Activated B cell treated with CpG ODN at 0.5 μM for 24 hours (primary cell): ENCODE measurements around the gene LEFTY2. TPM values are rescaled to one million over a fixed set of nuclear protein-coding genes. Genes with fewer than 3 reads are reported as not detected.

Experiments used
- ATAC-seq: fragments of 200-7000 bp; cut with Tn5 transposase; one replicate; pipeline ENCODE4 v1.10.0; 2021; ENCODE audit warnings: low read depth, mild to moderate bottlenecking, moderate library complexity
- CTCF ChIA-PET: fragments of 350-600 bp; sonication (Branson Sonifier 250); formaldehyde crosslinking; loops from one replicate; lab custom pipeline; 2021; ENCODE audit warnings: antibody characterized with exemption; lab: Charles Lee
- POLR2A ChIA-PET: fragments of 350-600 bp; sonication (Branson Sonifier 250); formaldehyde crosslinking; loops from one replicate; lab custom pipeline; 2021; ENCODE audit warnings: antibody characterized with exemption; lab: Charles Lee
- DNase-seq: peaks from one replicate; pipeline ENCODE4 v3.0.0; 2022
- H3K27ac Mint-ChIP-seq: one replicate; pipeline ENCODE4 v1.8.0; 2020; ENCODE audit warnings: mixed read lengths
- H3K27me3 Mint-ChIP-seq: one replicate; pipeline ENCODE4 v1.8.0; 2021; ENCODE audit warnings: mixed read lengths
- H3K36me3 Mint-ChIP-seq: one replicate; pipeline ENCODE4 v1.8.0; 2021; ENCODE audit warnings: low read depth, mixed read lengths
- H3K4me1 Mint-ChIP-seq: one replicate; pipeline ENCODE4 v1.8.0; 2021; ENCODE audit warnings: mixed read lengths
- H3K4me3 Mint-ChIP-seq: one replicate; pipeline ENCODE4 v1.8.0; 2020; ENCODE audit warnings: mild to moderate bottlenecking, mixed read lengths
- H3K9me3 Mint-ChIP-seq: one replicate; pipeline ENCODE4 v1.8.0; 2020; ENCODE audit warnings: mixed read lengths
- CTCF ChIP-seq: fragments of 200-600 bp; IDR thresholded peaks from one replicate; pipeline ENCODE4 v1.8.0; 2022; ENCODE audit warnings: antibody characterized with exemption, mild to moderate bottlenecking
- intact Hi-C: fragments of 100-400 bp; cut with micrococcal nuclease; formaldehyde crosslinking; loops from one replicate; pipeline ENCODE4 v1.15.1; 2024
- total RNA-seq: library from RNA; stranded (reverse); gene quantifications from 2 replicates; pipeline ENCODE4 v1.2.3, GENCODE V29; 2022

The LEFTY2 gene
- total RNA-seq, 1 donor from 2014 or later, result not detected

GRCh38 chr1:225915538-225915991 lies 25.5 kb downstream of the LEFTY2 start:
- Mint-ChIP-seq H3K27ac (no peak overlapping the region), H3K9me3 (no peaks in the 10 kb centered on the region), H3K4me3 (no peak overlapping the region), H3K36me3 (peaks cover 68% of the 10 kb centered on the region), H3K4me1 (peaks cover 11% of the 10 kb centered on the region), H3K27me3 (no peaks in the 10 kb centered on the region)
- ChIA-PET CTCF (no interaction called here), POLR2A (interaction anchor here (0.6 kb wide), 2 partner anchors 9 to 30 kb away, joined by 4 to 5 read pairs; partner anchors contain the start of gene PYCR2)
- no peak for ATAC-seq
- DNase-seq, result no peak
- intact Hi-C loops, result no loop called here
- TF ChIP-seq CTCF, result no peak

- TF ChIP-seq CTCF, result no peak
- no peak for ATAC-seq
- ChIA-PET CTCF (no interaction called here), POLR2A (no interaction called here)
- no peaks in the 10 kb centered on the region for H3K27me3 Mint-ChIP-seq
- no peak overlapping the region for H3K4me3 Mint-ChIP-seq
- intact Hi-C loops, result loop anchor here (5.0 kb wide), 1 partner anchor 68 kb away; no protein-coding TSS in a partner anchor
- no peak overlapping the region for H3K27ac Mint-ChIP-seq
- no peak for DNase-seq
- peaks cover 17% of the 10 kb centered on the region for H3K4me1 Mint-ChIP-seq
- no peaks in the 10 kb centered on the region for H3K9me3 Mint-ChIP-seq
- H3K36me3 Mint-ChIP-seq, result peaks cover 62% of the 10 kb centered on the region
Observed at GRCh38 chr1:225914947-225915346, 26.1 kb downstream of the LEFTY2 start.

- ChIA-PET POLR2A (no interaction called here), CTCF (no interaction called here)
- Mint-ChIP-seq H3K9me3 (no peaks in the 10 kb centered on the region), H3K36me3 (peaks cover 57% of the 10 kb centered on the region), H3K27me3 (no peaks in the 10 kb centered on the region), H3K4me1 (peaks cover 23% of the 10 kb centered on the region), H3K4me3 (no peak overlapping the region), H3K27ac (no peak overlapping the region)
- no peak for TF ChIP-seq CTCF
- ATAC-seq (no peak), DNase-seq (no peak)
- intact Hi-C loops, result loop anchor here (5.0 kb wide), 1 partner anchor 67 kb away; no protein-coding TSS in a partner anchor
Observed at GRCh38 chr1:225914391-225914790, 26.6 kb downstream of the LEFTY2 start.

- peak; percentile 66 for DNase-seq
- peak; percentile 90 for ATAC-seq
- peak; percentile 40 for TF ChIP-seq CTCF
- Mint-ChIP-seq H3K4me1 (peaks cover 23% of the 10 kb centered on the region), H3K27me3 (no peaks in the 10 kb centered on the region), H3K4me3 (no peak overlapping the region), H3K36me3 (peaks cover 31% of the 10 kb centered on the region), H3K9me3 (no peaks in the 10 kb centered on the region), H3K27ac (no peak overlapping the region)
- POLR2A ChIA-PET, result interaction anchor here (0.8 to 3.6 kb wide), 5 partner anchors 12 to 134 kb away, joined by 3 to 15 read pairs (median 12); partner anchors contain the start of genes PYCR2, SRP9 and TMEM63A
- intact Hi-C loops, result loop anchor here (1.0 to 5.0 kb wide), 5 partner anchors 29 to 436 kb away; partner anchors contain the start of genes SRP9 and TMEM63A
- CTCF ChIA-PET, result interaction anchor here (0.6 to 2.4 kb wide), 14 partner anchors 12 to 467 kb away, joined by 3 to 13 read pairs (median 4); partner anchors contain the start of genes PYCR2, SRP9 and TMEM63A
Observed at GRCh38 chr1:225911191-225912130, 29.6 kb downstream of the LEFTY2 start.
